ENCODE measurements around the gene GSTA3. TPM values are rescaled to one million over a fixed set of nuclear protein-coding genes. Genes with fewer than 3 reads are reported as not detected.
A peak's percentile ranks its signal among the peaks of the same experiment; 100 is the strongest.

The GSTA3 gene
- total and polyA plus RNA-seq, 2 donors (not counting 3 experiments of a cell fraction or from before 2014, with no cell fraction given) = not detected

DNA sequence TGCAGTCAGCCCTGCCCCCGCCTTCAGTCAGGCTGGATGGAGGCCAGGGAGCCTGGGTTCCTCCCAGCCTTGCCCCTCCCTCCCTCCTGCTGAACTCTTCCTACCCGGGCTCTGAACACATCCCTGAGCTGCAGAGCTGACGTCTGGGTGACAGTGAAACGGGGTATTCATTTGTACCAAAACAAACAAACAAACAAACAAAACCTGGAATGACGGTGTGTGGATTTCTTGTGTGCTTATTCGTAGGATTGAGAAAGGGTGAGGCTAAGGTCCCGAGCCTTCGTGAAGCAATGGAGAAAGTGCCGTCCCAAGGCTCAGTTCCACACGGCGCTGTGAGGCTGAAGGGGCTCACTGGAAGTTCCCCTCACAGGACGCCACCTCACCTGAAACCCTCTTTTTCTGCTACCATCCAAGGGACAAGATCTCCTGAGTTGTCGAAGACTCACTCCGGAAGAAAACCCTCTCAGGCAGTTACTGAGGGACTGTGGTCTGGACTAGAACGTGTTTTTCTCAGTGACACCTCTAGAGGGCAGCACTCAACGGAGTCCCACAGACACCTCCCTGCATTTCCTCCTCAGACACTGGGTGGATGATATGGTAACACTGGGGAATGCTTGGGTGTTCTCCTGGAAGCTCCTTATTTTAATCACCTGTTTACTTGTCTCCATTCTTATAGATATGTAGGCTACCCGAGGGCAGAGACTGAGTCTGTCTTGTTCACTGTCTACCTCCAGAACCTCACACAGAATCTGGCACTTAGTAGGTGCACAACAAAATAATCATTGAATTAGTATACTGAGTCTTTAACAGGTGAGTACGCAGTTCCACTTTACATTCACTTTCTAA lies 27.3 kb downstream of the GSTA3 start:
- Histone ChIP-seq H3K4me2 (ENCODE audit: insufficient read depth, low read length) (peak overlapping the region; percentile 71), H3K9me3 (replicated peaks; ENCODE audit: control insufficient read depth, insufficient read depth, low read length) (no peaks in the 10 kb centered on the region), H3K9me1 (replicated peaks; ENCODE audit: control insufficient read depth, extremely low read depth, insufficient read depth, low read length) (no peaks in the 10 kb centered on the region), H3K27ac (ENCODE audit: insufficient read depth, low read depth, low read length) (no peak overlapping the region), H3K4me1 (ENCODE audit: control insufficient read depth, extremely low read depth, insufficient read depth, low read length) (peaks cover 4% of the 10 kb centered on the region), H3K4me3 (replicated peaks in 1 of 3; ENCODE audit: insufficient read depth in 1 of 3, low read depth in 1 of 3, low read length in 3 of 3) (peak overlapping the region in 2 of 3 experiments; percentile 45 to 67), H3K27me3 (ENCODE audit: control insufficient read depth in 2 of 2, insufficient read depth in 2 of 2, low read length in 2 of 2) (peaks cover 1 to 2% of the 10 kb centered on the region in 2 experiments), H3K79me2 (ENCODE audit: control insufficient read depth, insufficient read depth, low read length) (no peaks in the 10 kb centered on the region), H3K9ac (replicated peaks; ENCODE audit: extremely low read depth, insufficient read depth, low read length) (peak overlapping the region; percentile 69), H2AFZ (ENCODE audit: low read depth, low read length) (peak overlapping the region; percentile 99), H4K20me1 (replicated peaks; ENCODE audit: control insufficient read depth, extremely low read depth, insufficient read depth, low read length) (no peaks in the 10 kb centered on the region), H3K36me3 (ENCODE audit: control insufficient read depth in 2 of 2, extremely low read depth in 1 of 2, insufficient read depth in 2 of 2, low read length in 2 of 2) (no peaks in the 10 kb centered on the region)
- DNase-seq (ENCODE audit: low read depth, low spot score) (peak; percentile 65), FAIRE-seq (peak; percentile 99)
- ChIA-PET CTCF (interaction anchor here (0.9 to 1.9 kb wide), 4 partner anchors 10 to 112 kb away, joined by 3 to 11 read pairs (median 6); no protein-coding TSS in a partner anchor), POLR2A (no interaction called here)
- TF ChIP-seq, protein P1, sequence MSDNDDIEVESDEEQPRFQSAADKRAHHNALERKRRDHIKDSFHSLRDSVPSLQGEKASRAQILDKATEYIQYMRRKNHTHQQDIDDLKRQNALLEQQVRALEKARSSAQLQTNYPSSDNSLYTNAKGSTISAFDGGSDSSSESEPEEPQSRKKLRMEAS (IDR thresholded peaks at IDR 0.05; ENCODE audit: insufficient read depth, insufficient read length) = no peak
- TF ChIP-seq, protein P2, sequence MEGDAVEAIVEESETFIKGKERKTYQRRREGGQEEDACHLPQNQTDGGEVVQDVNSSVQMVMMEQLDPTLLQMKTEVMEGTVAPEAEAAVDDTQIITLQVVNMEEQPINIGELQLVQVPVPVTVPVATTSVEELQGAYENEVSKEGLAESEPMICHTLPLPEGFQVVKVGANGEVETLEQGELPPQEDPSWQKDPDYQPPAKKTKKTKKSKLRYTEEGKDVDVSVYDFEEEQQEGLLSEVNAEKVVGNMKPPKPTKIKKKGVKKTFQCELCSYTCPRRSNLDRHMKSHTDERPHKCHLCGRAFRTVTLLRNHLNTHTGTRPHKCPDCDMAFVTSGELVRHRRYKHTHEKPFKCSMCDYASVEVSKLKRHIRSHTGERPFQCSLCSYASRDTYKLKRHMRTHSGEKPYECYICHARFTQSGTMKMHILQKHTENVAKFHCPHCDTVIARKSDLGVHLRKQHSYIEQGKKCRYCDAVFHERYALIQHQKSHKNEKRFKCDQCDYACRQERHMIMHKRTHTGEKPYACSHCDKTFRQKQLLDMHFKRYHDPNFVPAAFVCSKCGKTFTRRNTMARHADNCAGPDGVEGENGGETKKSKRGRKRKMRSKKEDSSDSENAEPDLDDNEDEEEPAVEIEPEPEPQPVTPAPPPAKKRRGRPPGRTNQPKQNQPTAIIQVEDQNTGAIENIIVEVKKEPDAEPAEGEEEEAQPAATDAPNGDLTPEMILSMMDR (IDR thresholded peaks at IDR 0.05; ENCODE audit: extremely low read depth in 1 of 2, insufficient read depth in 1 of 2, low read depth in 1 of 2, low read length in 2 of 2) = peak; percentile 81 to 88
- intact Hi-C loops (cut with micrococcal nuclease) = loop anchor here (1.0 to 10.0 kb wide), 3 partner anchors 113 to 467 kb away; partner anchors contain the start of genes FBXO9 and GSTA4
- dilution Hi-C loops (cut with MboI; ENCODE audit: extremely low pct_ligation_motif_present, low sequenced_read_pairs) = no loop called here
- BruUV-seq (replicated peaks) = no TSS peak

DNA sequence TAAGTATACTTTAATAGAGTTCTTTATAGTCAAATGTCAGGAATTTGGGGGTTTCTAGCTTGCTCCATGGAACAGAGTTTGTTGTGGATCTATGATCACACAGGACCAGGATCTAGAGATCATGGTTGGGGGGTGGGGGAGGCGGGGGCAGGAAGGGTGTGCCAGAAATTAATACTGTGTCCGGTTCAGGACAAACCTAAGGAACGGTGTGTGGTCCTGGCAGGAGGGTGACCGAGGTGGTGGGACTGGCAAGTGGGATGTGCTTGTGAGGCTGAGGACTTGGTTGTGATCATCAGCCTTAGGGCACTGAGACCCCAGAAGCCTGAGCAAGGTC lies 27.9 kb downstream of the GSTA3 start:
- no peak for FAIRE-seq
- H3K4me2 ChIP-seq (ENCODE audit: insufficient read depth, low read length) = no peak overlapping the region

More for the DNA sequence above, 27.9 kb downstream of the GSTA3 start:
- H3K4me1 ChIP-seq (ENCODE audit: control insufficient read depth, extremely low read depth, insufficient read depth, low read length) = peaks cover 4% of the 10 kb centered on the region
- no peaks in the 10 kb centered on the region for H3K79me2 ChIP-seq (ENCODE audit: control insufficient read depth, insufficient read depth, low read length)
- H3K36me3 ChIP-seq (ENCODE audit: control insufficient read depth in 2 of 2, extremely low read depth in 1 of 2, insufficient read depth in 2 of 2, low read length in 2 of 2) = no peaks in the 10 kb centered on the region
- no peaks in the 10 kb centered on the region for H3K9me1 ChIP-seq (replicated peaks; ENCODE audit: control insufficient read depth, extremely low read depth, insufficient read depth, low read length)
- dilution Hi-C loops (cut with MboI; ENCODE audit: extremely low pct_ligation_motif_present, low sequenced_read_pairs) (no loop called here), intact Hi-C loops (cut with micrococcal nuclease) (loop anchor here (10.0 kb wide), 1 partner anchor 467 kb away; no protein-coding TSS in a partner anchor)
- BruUV-seq (replicated peaks) = no TSS peak
- TF ChIP-seq JUN (IDR thresholded peaks at IDR 0.05; ENCODE audit: borderline replicate concordance, insufficient read depth, insufficient read length, low read depth) (no peak), POLR2AphosphoS5 (IDR thresholded peaks at IDR 0.05; ENCODE audit: insufficient read depth, low read depth, low read length) (no peak), MYC (IDR thresholded peaks at IDR 0.05; ENCODE audit: low read depth, low read length) (no peak), GATA2 (IDR thresholded peaks at IDR 0.05; ENCODE audit: insufficient read depth, insufficient read length, low read depth, low read length) (no peak), FOS (IDR thresholded peaks at IDR 0.05; ENCODE audit: borderline replicate concordance, insufficient read depth, low read length) (no peak)
- H3K27ac ChIP-seq (ENCODE audit: insufficient read depth, low read depth, low read length) = no peak overlapping the region
- no peak for DNase-seq (ENCODE audit: low read depth, low spot score)
- H3K27me3 ChIP-seq (ENCODE audit: control insufficient read depth in 2 of 2, insufficient read depth in 2 of 2, low read length in 2 of 2) = peaks cover 0 to 2% of the 10 kb centered on the region in 2 experiments
- H3K9ac ChIP-seq (replicated peaks; ENCODE audit: extremely low read depth, insufficient read depth, low read length) = no peak overlapping the region
- H3K4me3 ChIP-seq (replicated peaks in 1 of 3; ENCODE audit: insufficient read depth in 1 of 3, low read depth in 1 of 3, low read length in 3 of 3) = no peak overlapping the region
- H3K9me3 ChIP-seq (replicated peaks; ENCODE audit: control insufficient read depth, insufficient read depth, low read length) = no peaks in the 10 kb centered on the region
- H4K20me1 ChIP-seq (replicated peaks; ENCODE audit: control insufficient read depth, extremely low read depth, insufficient read depth, low read length) = no peaks in the 10 kb centered on the region
- ChIA-PET POLR2A (no interaction called here), CTCF (interaction anchor here (0.9 to 1.9 kb wide), 3 partner anchors 9 to 112 kb away, joined by 4 to 11 read pairs (median 8); no protein-coding TSS in a partner anchor)
- peak overlapping the region; percentile 99 for H2AFZ ChIP-seq (ENCODE audit: low read depth, low read length)
